ENCODE results near the gene LAMC3.

The LAMC3 gene

GRCh38 chr9:130988400-130988747 lies 20.6 kb upstream of the LAMC3 start:
- peaks cover 0 to 8% of the 10 kb centered on the region in 2 donors for H3K27me3 ChIP-seq (ENCODE audit: control insufficient read depth in 1 of 2, insufficient read depth in 2 of 2, low read length in 2 of 2)
- H3K27ac ChIP-seq (ENCODE audit: low read depth, low read length): no peak overlapping the region

GRCh38 chr9:130988905-130989304 lies 20.1 kb upstream of the LAMC3 start:
- H3K9me3 ChIP-seq (ENCODE audit: low read length): no peaks in the 10 kb centered on the region
- H3K27me3 ChIP-seq (ENCODE audit: control insufficient read depth in 1 of 2, insufficient read depth in 2 of 2, low read length in 2 of 2): peaks cover 0 to 8% of the 10 kb centered on the region in 2 donors
- H3K9ac ChIP-seq (ENCODE audit: low read length): no peak overlapping the region
- H3K4me1 ChIP-seq (ENCODE audit: insufficient read depth, low read length): no peaks in the 10 kb centered on the region
- no peak overlapping the region for H3K4me3 ChIP-seq (ENCODE audit: low read depth in 1 of 2, low read length in 2 of 2)
- no peak overlapping the region for H3K27ac ChIP-seq (ENCODE audit: low read depth, low read length)
- no peaks in the 10 kb centered on the region for H3K36me3 ChIP-seq (ENCODE audit: insufficient read depth, low read length)

More at GRCh38 chr9:130988400-130988747, 20.6 kb upstream of the LAMC3 start:
- Histone ChIP-seq H3K4me1 (ENCODE audit: insufficient read depth, low read length) (no peaks in the 10 kb centered on the region), H3K4me3 (ENCODE audit: low read depth in 1 of 2, low read length in 2 of 2) (no peak overlapping the region), H3K9me3 (ENCODE audit: low read length) (no peaks in the 10 kb centered on the region), H3K36me3 (ENCODE audit: insufficient read depth, low read length) (no peaks in the 10 kb centered on the region), H3K9ac (ENCODE audit: low read length) (no peak overlapping the region)

- H3K9ac ChIP-seq (ENCODE audit: low read length): no peak overlapping the region
- H3K4me1 ChIP-seq (ENCODE audit: insufficient read depth, low read length): no peaks in the 10 kb centered on the region
These were observed 19.6 kb upstream of the LAMC3 start for GRCh38 chr9:130989391-130989790.

GRCh38 chr9:130989891-130990290 lies 19.1 kb upstream of the LAMC3 start:
- Histone ChIP-seq H3K27me3 (ENCODE audit: control insufficient read depth in 1 of 2, insufficient read depth in 2 of 2, low read length in 2 of 2) (peaks cover 0 to 8% of the 10 kb centered on the region in 2 donors), H3K4me1 (ENCODE audit: insufficient read depth, low read length) (no peaks in the 10 kb centered on the region), H3K4me3 (ENCODE audit: low read depth in 1 of 2, low read length in 2 of 2) (no peak overlapping the region), H3K9me3 (ENCODE audit: low read length) (no peaks in the 10 kb centered on the region), H3K36me3 (ENCODE audit: insufficient read depth, low read length) (no peaks in the 10 kb centered on the region), H3K27ac (ENCODE audit: low read depth, low read length) (no peak overlapping the region), H3K9ac (ENCODE audit: low read length) (no peak overlapping the region)

More at GRCh38 chr9:130989391-130989790, 19.6 kb upstream of the LAMC3 start:
- Histone ChIP-seq H3K27me3 (ENCODE audit: control insufficient read depth in 1 of 2, insufficient read depth in 2 of 2, low read length in 2 of 2) (peaks cover 0 to 8% of the 10 kb centered on the region in 2 donors), H3K4me3 (ENCODE audit: low read depth in 1 of 2, low read length in 2 of 2) (no peak overlapping the region), H3K36me3 (ENCODE audit: insufficient read depth, low read length) (no peaks in the 10 kb centered on the region), H3K27ac (ENCODE audit: low read depth, low read length) (no peak overlapping the region), H3K9me3 (ENCODE audit: low read length) (no peaks in the 10 kb centered on the region)

DNA sequence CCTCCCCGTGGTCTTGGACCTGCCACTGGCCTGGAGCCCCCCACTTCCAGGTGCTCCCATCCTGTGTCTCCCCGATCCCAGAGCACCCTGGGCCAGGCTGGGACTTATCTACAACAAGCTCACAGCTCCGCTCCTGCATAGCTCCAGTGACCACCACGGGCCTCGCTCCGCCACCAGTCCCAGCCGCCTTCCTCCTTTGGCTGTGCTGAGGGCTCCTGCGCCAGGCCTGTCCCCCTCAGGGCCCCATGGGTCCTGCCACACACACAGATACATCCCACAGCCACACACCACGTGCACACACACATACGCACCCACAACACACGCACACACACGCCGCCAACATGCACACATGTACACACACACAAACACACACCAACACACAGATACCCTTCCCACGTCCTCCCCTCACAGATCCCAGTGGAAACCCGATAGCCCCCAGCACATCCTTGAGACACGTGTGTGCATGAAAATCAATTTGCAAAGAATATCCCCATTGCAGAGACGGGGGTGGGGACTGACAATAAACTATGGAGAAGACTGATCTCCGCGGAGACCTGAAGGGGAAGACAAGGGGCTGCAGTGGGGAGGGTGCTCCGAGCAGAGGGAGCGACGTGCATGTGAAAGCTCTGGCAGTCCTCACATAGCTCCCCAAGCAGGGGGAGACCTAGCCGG lies 18.5 kb upstream of the LAMC3 start:
- Histone ChIP-seq H3K9ac (ENCODE audit: low read length) (no peak overlapping the region), H3K4me1 (ENCODE audit: insufficient read depth, low read length) (no peaks in the 10 kb centered on the region), H3K4me3 (ENCODE audit: low read depth in 1 of 2, low read length in 2 of 2) (no peak overlapping the region), H3K27me3 (ENCODE audit: control insufficient read depth in 1 of 2, insufficient read depth in 2 of 2, low read length in 2 of 2) (peaks cover 0 to 8% of the 10 kb centered on the region in 2 donors), H3K9me3 (ENCODE audit: low read length) (no peaks in the 10 kb centered on the region), H3K27ac (ENCODE audit: low read depth, low read length) (no peak overlapping the region), H3K36me3 (ENCODE audit: insufficient read depth, low read length) (no peaks in the 10 kb centered on the region)

- Histone ChIP-seq H3K27me3 (ENCODE audit: control insufficient read depth in 1 of 2, insufficient read depth in 2 of 2, low read length in 2 of 2) (peaks cover 0 to 8% of the 10 kb centered on the region in 2 donors), H3K4me3 (ENCODE audit: low read depth in 1 of 2, low read length in 2 of 2) (no peak overlapping the region), H3K9me3 (ENCODE audit: low read length) (no peaks in the 10 kb centered on the region), H3K9ac (ENCODE audit: low read length) (no peak overlapping the region), H3K36me3 (ENCODE audit: insufficient read depth, low read length) (no peaks in the 10 kb centered on the region), H3K27ac (ENCODE audit: low read depth, low read length) (no peak overlapping the region), H3K4me1 (ENCODE audit: insufficient read depth, low read length) (no peaks in the 10 kb centered on the region)
These were observed 17.8 kb upstream of the LAMC3 start for GRCh38 chr9:130990978-130991777.

- H3K27me3 ChIP-seq (ENCODE audit: control insufficient read depth in 1 of 2, insufficient read depth in 2 of 2, low read length in 2 of 2): peaks cover 0 to 8% of the 10 kb centered on the region in 2 donors
- no peaks in the 10 kb centered on the region for H3K36me3 ChIP-seq (ENCODE audit: insufficient read depth, low read length)
- no peak overlapping the region for H3K4me3 ChIP-seq (ENCODE audit: low read depth in 1 of 2, low read length in 2 of 2)
- H3K27ac ChIP-seq (ENCODE audit: low read depth, low read length): no peak overlapping the region
- H3K9ac ChIP-seq (ENCODE audit: low read length): no peak overlapping the region
- H3K9me3 ChIP-seq (ENCODE audit: low read length): no peaks in the 10 kb centered on the region
- H3K4me1 ChIP-seq (ENCODE audit: insufficient read depth, low read length): no peaks in the 10 kb centered on the region
These were observed 16.9 kb upstream of the LAMC3 start for GRCh38 chr9:130991778-130992681.

- H3K4me1 ChIP-seq (ENCODE audit: insufficient read depth, low read length): no peaks in the 10 kb centered on the region
- H3K36me3 ChIP-seq (ENCODE audit: insufficient read depth, low read length): no peaks in the 10 kb centered on the region
- no peak overlapping the region for H3K9ac ChIP-seq (ENCODE audit: low read length)
- H3K27me3 ChIP-seq (ENCODE audit: control insufficient read depth in 1 of 2, insufficient read depth in 2 of 2, low read length in 2 of 2): peaks cover 0 to 7% of the 10 kb centered on the region in 2 donors
- H3K4me3 ChIP-seq (ENCODE audit: low read depth in 1 of 2, low read length in 2 of 2): no peak overlapping the region
- H3K27ac ChIP-seq (ENCODE audit: low read depth, low read length): no peak overlapping the region
- H3K9me3 ChIP-seq (ENCODE audit: low read length): no peaks in the 10 kb centered on the region
These were observed 16.3 kb upstream of the LAMC3 start for GRCh38 chr9:130992682-130993032.

DNA sequence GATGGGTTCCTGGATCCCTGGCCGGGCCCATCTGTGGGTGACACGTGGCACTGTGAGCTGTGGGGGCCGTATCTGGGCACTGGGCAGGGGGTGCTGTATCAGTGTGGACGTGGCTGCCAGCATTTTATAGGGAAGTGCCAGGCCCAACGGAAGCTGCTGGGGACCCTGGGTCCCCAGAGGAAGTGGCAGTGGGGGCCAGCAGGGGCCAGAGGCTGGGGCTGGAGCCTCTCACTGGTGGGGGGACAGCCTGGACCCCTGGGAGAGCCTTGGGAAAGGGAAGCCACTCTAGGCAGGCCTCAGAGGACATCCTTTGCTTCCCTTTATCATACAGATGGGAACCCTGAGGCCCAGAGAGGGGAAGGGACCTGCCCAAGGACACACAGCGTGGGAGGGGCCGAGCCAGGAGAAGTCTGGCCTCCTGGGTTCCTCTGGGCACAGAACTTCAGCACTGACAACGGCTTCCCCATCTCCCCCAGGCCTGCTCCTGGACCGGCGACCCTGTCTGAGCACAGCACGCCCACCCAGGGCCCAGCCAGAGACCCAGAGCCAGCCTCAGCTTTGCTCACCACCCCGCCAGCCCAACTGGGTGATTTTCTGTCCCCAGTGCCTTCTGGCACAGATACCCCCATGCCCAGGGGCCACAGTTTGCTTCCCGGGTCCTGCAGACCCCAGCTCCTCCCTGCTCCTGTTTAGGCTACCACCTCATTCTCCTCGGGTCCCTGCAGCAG lies 15.5 kb upstream of the LAMC3 start:
- H3K9me3 ChIP-seq (ENCODE audit: low read length): no peaks in the 10 kb centered on the region
- H3K27me3 ChIP-seq (ENCODE audit: control insufficient read depth in 1 of 2, insufficient read depth in 2 of 2, low read length in 2 of 2): peaks cover under 1 to 3% of the 10 kb centered on the region in 2 donors
- H3K4me1 ChIP-seq (ENCODE audit: insufficient read depth, low read length): no peaks in the 10 kb centered on the region
- no peak overlapping the region for H3K27ac ChIP-seq (ENCODE audit: low read depth, low read length)
- no peak overlapping the region for H3K4me3 ChIP-seq (ENCODE audit: low read depth in 1 of 2, low read length in 2 of 2)
- no peak overlapping the region for H3K9ac ChIP-seq (ENCODE audit: low read length)
- no peaks in the 10 kb centered on the region for H3K36me3 ChIP-seq (ENCODE audit: insufficient read depth, low read length)

DNA sequence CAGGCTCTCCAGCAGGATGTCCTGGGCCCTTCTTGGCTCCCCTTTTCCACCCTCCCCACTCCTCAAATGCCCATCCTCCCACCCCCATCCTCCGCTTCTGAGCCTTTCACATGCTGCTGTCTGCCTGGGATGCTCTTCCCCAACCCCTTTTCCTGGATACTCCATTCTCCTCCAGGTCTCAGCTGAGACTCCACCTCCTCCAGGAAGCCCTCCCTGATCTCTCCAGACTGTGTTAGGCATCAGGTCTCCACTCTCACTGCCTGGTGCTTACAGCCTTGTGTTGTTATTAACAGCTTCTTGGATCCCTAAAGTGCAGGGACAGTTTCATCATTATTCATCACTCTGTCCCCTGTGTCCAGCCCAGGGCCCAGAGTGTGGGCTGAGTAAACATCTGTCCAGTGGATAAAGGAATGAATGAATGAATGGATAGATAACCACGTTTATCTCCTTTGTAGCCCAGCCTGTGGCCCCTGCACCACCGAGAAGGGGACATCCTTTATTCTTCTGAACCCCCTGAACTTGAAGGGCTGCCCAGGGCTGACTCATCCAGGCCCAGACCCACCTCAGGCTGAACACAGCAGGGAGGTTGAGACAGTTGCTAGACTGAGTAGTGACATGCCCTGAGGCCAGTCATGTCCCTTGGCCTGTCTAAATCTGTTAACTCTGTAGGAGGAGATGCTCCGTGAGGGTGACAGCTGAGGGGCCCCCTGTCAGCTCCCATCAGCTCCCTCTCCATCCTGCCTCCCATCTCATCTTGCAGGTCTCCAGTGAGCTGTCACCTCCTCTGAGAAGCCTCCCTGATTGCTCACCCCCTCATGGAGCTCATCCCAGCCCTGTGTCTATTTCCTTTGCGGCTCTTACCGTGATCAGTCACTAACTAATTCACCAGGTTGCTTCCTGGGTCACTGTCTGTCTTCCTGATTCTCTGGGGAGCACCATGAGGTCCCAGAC lies 14.6 kb upstream of the LAMC3 start:
- H3K27me3 ChIP-seq (ENCODE audit: control insufficient read depth in 1 of 2, insufficient read depth in 2 of 2, low read length in 2 of 2): peaks cover 0 to 8% of the 10 kb centered on the region in 2 donors

More for the DNA sequence above, 14.6 kb upstream of the LAMC3 start:
- no peaks in the 10 kb centered on the region for H3K36me3 ChIP-seq (ENCODE audit: insufficient read depth, low read length)
- no peaks in the 10 kb centered on the region for H3K4me1 ChIP-seq (ENCODE audit: insufficient read depth, low read length)
- no peaks in the 10 kb centered on the region for H3K9me3 ChIP-seq (ENCODE audit: low read length)
- H3K27ac ChIP-seq (ENCODE audit: low read depth, low read length): no peak overlapping the region
- H3K9ac ChIP-seq (ENCODE audit: low read length): no peak overlapping the region
- no peak overlapping the region for H3K4me3 ChIP-seq (ENCODE audit: low read depth in 1 of 2, low read length in 2 of 2)

Data from muscle layer of colon (tissue), 2 donors.